Activated CD4-positive, alpha-beta T cell treated with anti-CD3 and anti-CD28 coated beads, Interleukin-2, amount 10 ng/mL, durations not matched to agents 7 days and 5 days (primary cell): Measurements from ENCODE around the gene FAM81A. TPM values are rescaled to one million over a fixed set of nuclear protein-coding genes. Genes with fewer than 3 reads are reported as not detected.

Experiments used
- CTCF ChIA-PET: fragments of 350-600 bp; sonication (Branson Sonifier 250); formaldehyde crosslinking; loops from one replicate; lab custom pipeline; 2021; ENCODE audit warnings: antibody characterized with exemption; lab: Charles Lee
- POLR2A ChIA-PET: fragments of 350-600 bp; sonication (Branson Sonifier 250); formaldehyde crosslinking; loops from one replicate; lab custom pipeline; 2021; ENCODE audit warnings: antibody characterized with exemption; lab: Charles Lee
- DNase-seq: peaks from one replicate; pipeline ENCODE4 v3.0.0-alpha.2; 2020
- H3K27ac Mint-ChIP-seq: one replicate; pipeline ENCODE4 v1.8.0; 2021; ENCODE audit warnings: mild to moderate bottlenecking, moderate library complexity, mixed read lengths
- H3K27me3 Mint-ChIP-seq: one replicate; pipeline ENCODE4 v1.8.0; 2021; ENCODE audit warnings: mixed read lengths
- H3K36me3 Mint-ChIP-seq: one replicate; pipeline ENCODE4 v1.8.0; 2021; ENCODE audit warnings: low read depth, mixed read lengths
- H3K4me1 Mint-ChIP-seq: one replicate; pipeline ENCODE4 v1.8.0; 2021; ENCODE audit warnings: mixed read lengths
- H3K4me3 Mint-ChIP-seq: one replicate; pipeline ENCODE4 v1.8.0; 2021; ENCODE audit warnings: mild to moderate bottlenecking, moderate library complexity, mixed read lengths
- H3K9me3 Mint-ChIP-seq: one replicate; pipeline ENCODE4 v1.8.0; 2021; ENCODE audit warnings: mixed read lengths
- total RNA-seq, 2 experiments: library from RNA; stranded (reverse); gene quantifications; one replicate each; pipeline ENCODE4 v1.2.3, GENCODE V29; 2021

FAM81A gene
- total RNA-seq, 2 experiments from 2014 or later, result 0.57 to 0.73 TPM

- Mint-ChIP-seq H3K4me3 (peak overlapping the region; percentile 74), H3K9me3 (no peaks in the 10 kb centered on the region), H3K27ac (no peak overlapping the region), H3K27me3 (peaks cover 67% of the 10 kb centered on the region), H3K36me3 (no peaks in the 10 kb centered on the region), H3K4me1 (peaks cover 17% of the 10 kb centered on the region)
- CTCF ChIA-PET, result no interaction called here
- POLR2A ChIA-PET, result no interaction called here
- DNase-seq, result no peak
These were observed 1.2 kb upstream of the FAM81A start for GRCh38 chr15:59436774-59437141.

DNA sequence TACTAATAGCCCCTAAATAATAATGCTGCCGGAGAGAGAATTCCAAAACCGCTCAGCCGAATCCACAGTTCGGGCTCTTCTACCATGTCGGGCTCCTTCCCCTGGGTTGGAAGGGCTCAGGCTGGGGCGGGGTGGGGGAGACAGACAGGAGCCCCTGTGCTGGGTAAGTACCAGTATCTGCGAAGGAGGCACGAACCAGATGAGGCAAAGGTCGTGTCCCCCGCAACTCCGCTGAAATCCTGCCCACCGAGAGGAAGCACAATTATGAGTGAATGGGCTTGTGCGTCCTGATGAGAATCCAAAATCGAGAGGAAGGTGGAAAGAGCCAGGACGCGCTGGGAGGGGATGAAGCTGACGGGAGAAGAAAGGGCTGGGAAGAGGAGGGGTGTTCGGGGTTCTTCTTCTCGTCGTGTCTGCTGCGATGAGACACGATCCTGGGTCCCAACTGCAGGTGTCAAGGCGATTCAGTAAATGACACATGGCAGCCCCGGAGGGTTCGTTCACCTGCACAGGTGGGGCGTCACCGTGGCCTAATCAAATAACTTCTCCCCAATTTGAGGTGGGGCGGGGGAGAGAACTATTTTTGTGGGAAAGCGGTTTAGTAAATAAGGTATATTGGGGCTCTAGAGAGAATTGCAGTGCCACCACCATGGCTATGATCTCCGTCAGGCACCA is 707 bp upstream of the FAM81A start:
- no peak for DNase-seq
- CTCF ChIA-PET, result no interaction called here
- H3K4me3 Mint-ChIP-seq, result peak overlapping the region; percentile 74
- no peaks in the 10 kb centered on the region for H3K9me3 Mint-ChIP-seq
- no peak overlapping the region for H3K27ac Mint-ChIP-seq
- H3K27me3 Mint-ChIP-seq, result peaks cover 66% of the 10 kb centered on the region
- POLR2A ChIA-PET, result no interaction called here
- H3K36me3 Mint-ChIP-seq, result no peaks in the 10 kb centered on the region
- H3K4me1 Mint-ChIP-seq, result peaks cover 17% of the 10 kb centered on the region

- Mint-ChIP-seq H3K9me3 (no peaks in the 10 kb centered on the region), H3K27me3 (peaks cover 67% of the 10 kb centered on the region), H3K4me1 (peaks cover 17% of the 10 kb centered on the region), H3K4me3 (peak overlapping the region; percentile 59), H3K36me3 (no peaks in the 10 kb centered on the region), H3K27ac (no peak overlapping the region)
- DNase-seq, result no peak
- ChIA-PET POLR2A (no interaction called here), CTCF (interaction anchor here (0.6 to 1.1 kb wide), 2 partner anchors 23 to 101 kb away, joined by 3 read pairs; no protein-coding TSS in a partner anchor)
These were observed 772 bp downstream of the FAM81A start for GRCh38 chr15:59438625-59439290.

GRCh38 chr15:59439576-59439975 is 1.6 kb downstream of the FAM81A start:
- POLR2A ChIA-PET, result no interaction called here
- CTCF ChIA-PET, result no interaction called here
- Mint-ChIP-seq H3K27ac (no peak overlapping the region), H3K4me1 (peaks cover 17% of the 10 kb centered on the region), H3K36me3 (no peaks in the 10 kb centered on the region), H3K27me3 (peaks cover 66% of the 10 kb centered on the region), H3K9me3 (no peaks in the 10 kb centered on the region), H3K4me3 (no peak overlapping the region)
- DNase-seq, result no peak

GRCh38 chr15:59443341-59444072 is 5.5 kb downstream of the FAM81A start:
- Mint-ChIP-seq H3K27me3 (peaks cover 39% of the 10 kb centered on the region), H3K9me3 (no peaks in the 10 kb centered on the region), H3K27ac (no peak overlapping the region), H3K4me1 (peaks cover 19% of the 10 kb centered on the region), H3K36me3 (no peaks in the 10 kb centered on the region), H3K4me3 (no peak overlapping the region)
- no peak for DNase-seq
- ChIA-PET POLR2A (no interaction called here), CTCF (no interaction called here)

DNA sequence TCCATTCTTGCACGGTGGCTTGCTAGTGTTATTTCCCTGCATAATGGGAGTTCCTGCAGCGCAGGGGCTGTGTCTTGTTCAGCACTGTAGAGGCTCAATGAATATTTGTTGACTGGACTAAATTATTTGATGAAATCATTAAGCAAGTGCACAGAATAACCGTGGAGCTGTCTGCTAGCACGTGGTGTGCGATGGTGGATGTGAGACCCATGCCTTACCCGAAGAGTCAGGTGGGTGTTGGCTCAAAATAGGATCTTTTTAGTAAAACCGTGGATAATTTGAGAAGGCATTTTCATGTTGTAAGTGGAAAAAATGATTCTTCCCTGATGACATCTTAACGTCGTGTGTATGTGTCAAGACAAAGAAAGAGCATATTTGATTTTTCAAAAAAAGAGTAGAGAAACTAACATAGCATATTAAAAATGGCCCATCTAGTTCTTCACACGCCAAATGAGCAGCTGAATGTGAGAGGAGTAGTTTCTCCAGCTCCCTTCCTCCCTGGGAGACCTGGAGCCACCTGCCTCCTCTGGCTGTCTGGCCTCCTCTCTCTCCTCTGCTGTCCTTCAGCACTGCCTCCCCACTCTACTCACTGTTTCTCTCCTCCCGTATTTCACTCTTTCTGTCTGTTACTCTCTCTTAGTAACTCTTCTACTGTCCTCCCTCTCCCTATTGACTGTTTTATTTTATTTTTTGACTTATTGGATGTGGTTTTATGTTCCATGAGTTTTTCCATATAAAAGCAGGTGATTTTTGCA is 6.3 kb downstream of the FAM81A start:
- Mint-ChIP-seq H3K4me3 (no peak overlapping the region), H3K27me3 (peaks cover 32% of the 10 kb centered on the region), H3K4me1 (peaks cover 16% of the 10 kb centered on the region), H3K9me3 (no peaks in the 10 kb centered on the region), H3K36me3 (no peaks in the 10 kb centered on the region), H3K27ac (no peak overlapping the region)
- ChIA-PET CTCF (no interaction called here), POLR2A (no interaction called here)
- DNase-seq, result no peak

- CTCF ChIA-PET, result no interaction called here
- H3K36me3 Mint-ChIP-seq, result no peaks in the 10 kb centered on the region
- no peak overlapping the region for H3K27ac Mint-ChIP-seq
- POLR2A ChIA-PET, result no interaction called here
- H3K4me1 Mint-ChIP-seq, result peaks cover 16% of the 10 kb centered on the region
- H3K9me3 Mint-ChIP-seq, result no peaks in the 10 kb centered on the region
- DNase-seq, result no peak
- H3K27me3 Mint-ChIP-seq, result peaks cover 24% of the 10 kb centered on the region
- H3K4me3 Mint-ChIP-seq, result no peak overlapping the region
These were observed 7.1 kb downstream of the FAM81A start for GRCh38 chr15:59444980-59445545.

DNA sequence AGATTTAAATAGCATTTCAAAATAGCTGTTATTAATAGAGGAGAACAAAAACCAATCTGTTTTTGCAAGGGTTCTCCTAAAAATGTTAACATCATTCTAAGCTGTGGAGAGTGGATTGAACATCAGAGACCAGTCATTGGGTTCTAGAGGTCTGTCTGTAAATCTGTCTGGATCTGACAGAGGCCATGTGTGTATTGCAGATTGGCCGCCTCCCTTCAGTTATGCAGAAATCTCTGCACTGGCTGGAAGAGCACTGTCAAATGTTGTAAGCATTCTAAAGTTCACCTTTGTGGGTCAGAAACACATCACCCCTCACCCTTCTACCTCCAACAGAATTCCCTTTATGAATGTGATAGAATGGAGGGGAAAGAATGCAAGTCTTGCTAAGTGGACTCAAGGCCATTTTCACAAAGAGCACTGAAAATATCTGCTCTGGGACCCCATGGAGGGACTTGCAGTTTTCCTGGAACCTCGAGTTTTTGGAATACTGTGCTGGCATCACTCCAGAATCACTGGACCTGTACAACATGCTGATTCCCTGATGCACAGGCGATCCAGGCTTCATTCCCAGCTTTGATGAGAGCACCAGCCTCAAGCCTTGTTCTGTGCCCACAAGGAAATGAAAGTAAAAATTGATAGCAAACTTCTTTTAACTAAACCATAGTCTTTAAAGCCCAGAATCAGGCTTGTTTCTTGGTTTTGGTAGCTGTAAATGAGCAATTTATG is 8.4 kb downstream of the FAM81A start:
- ChIA-PET POLR2A (interaction anchor here (0.6 kb wide), 1 partner anchor 199 kb away, joined by 3 read pairs; no protein-coding TSS in a partner anchor), CTCF (interaction anchor here (0.6 kb wide), 1 partner anchor 659 kb away, joined by 3 read pairs; no protein-coding TSS in a partner anchor)
- H3K27me3 Mint-ChIP-seq, result peaks cover 19% of the 10 kb centered on the region
- peaks cover 16% of the 10 kb centered on the region for H3K4me1 Mint-ChIP-seq
- H3K27ac Mint-ChIP-seq, result no peak overlapping the region
- no peak for DNase-seq
- H3K36me3 Mint-ChIP-seq, result no peaks in the 10 kb centered on the region
- no peaks in the 10 kb centered on the region for H3K9me3 Mint-ChIP-seq
- H3K4me3 Mint-ChIP-seq, result no peak overlapping the region

GRCh38 chr15:59447367-59447766 is 9.4 kb downstream of the FAM81A start:
- Mint-ChIP-seq H3K4me1 (peaks cover 16% of the 10 kb centered on the region), H3K27ac (no peak overlapping the region), H3K4me3 (no peak overlapping the region), H3K27me3 (peaks cover 14% of the 10 kb centered on the region), H3K36me3 (no peaks in the 10 kb centered on the region), H3K9me3 (no peaks in the 10 kb centered on the region)
- POLR2A ChIA-PET, result no interaction called here
- no peak for DNase-seq
- CTCF ChIA-PET, result no interaction called here

- Mint-ChIP-seq H3K27ac (no peak overlapping the region), H3K36me3 (no peaks in the 10 kb centered on the region), H3K4me1 (peaks cover 16% of the 10 kb centered on the region), H3K4me3 (no peak overlapping the region), H3K27me3 (peaks cover 14% of the 10 kb centered on the region), H3K9me3 (no peaks in the 10 kb centered on the region)
- POLR2A ChIA-PET, result no interaction called here
- CTCF ChIA-PET, result no interaction called here
- no peak for DNase-seq
These were observed 10.9 kb downstream of the FAM81A start for GRCh38 chr15:59448871-59449270.

DNA sequence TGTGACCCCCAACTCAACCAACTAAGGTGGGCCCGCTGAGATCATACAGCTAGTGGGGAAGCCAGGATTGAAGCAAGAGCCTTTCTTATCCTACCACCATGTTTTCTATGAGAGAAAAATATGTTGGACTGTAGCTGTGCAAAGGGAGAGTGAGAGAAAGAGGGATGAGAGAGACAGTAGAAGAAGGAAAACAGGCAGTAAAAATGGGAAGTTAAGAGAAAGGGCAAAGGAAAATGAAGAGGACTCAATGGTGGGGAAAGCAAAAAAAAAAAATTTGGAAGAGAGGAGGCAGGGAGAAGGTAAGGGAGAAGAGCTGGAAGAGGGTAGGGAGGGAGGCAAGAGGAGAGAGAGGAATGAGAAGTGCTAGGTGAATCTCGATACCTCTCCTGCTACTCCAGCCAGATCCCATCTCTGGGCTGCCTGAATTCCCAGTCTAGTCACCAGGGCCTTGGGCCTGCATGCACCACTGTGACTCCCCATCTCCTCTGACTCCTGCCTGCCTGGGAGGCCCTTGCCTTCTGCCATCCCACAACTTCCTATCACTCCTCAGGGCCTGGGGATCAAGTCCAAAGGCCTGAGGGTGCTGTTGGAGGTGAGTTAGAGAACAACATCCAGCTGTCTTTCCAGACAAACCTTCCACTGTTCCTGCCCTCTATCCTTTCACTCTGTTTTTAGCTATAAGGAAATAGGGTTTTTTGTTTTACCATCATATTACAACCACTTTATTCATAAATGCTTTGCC is 15.7 kb downstream of the FAM81A start:
- Mint-ChIP-seq H3K36me3 (no peaks in the 10 kb centered on the region), H3K27me3 (peaks cover 11% of the 10 kb centered on the region), H3K4me1 (no peaks in the 10 kb centered on the region), H3K27ac (no peak overlapping the region), H3K4me3 (no peak overlapping the region), H3K9me3 (no peaks in the 10 kb centered on the region)
- POLR2A ChIA-PET, result no interaction called here
- no peak for DNase-seq
- CTCF ChIA-PET, result no interaction called here
